Motor neuron (in vitro differentiated cells): Measurements from ENCODE around the gene ARHGEF17. TPM values are rescaled to one million over a fixed set of nuclear protein-coding genes. Genes with fewer than 3 reads are reported as not detected.

Source experiments
- ATAC-seq, 8 experiments: fragments of 200-7000 bp; cut with Tn5 transposase; replicated peaks in 6 of 8; 2 replicates each; pipeline ENCODE4 v1.8.0; 2021; ENCODE audit warnings: mild to moderate bottlenecking in 8 of 8, moderate library complexity in 8 of 8
- H3K27ac ChIP-seq, 2 donors: fragments of 250-450 bp; sonication (Bioruptor Pico); 2 replicates each; pipeline ENCODE4 v1.9.0; 2021; ENCODE audit warnings: antibody characterized with exemption in 2 of 2, mild to moderate bottlenecking in 2 of 2, moderate library complexity in 1 of 2
- H3K4me1 ChIP-seq, 2 donors: fragments of 250-450 bp; sonication (Bioruptor Pico); replicated peaks in 1 of 2; 2 replicates each; pipeline ENCODE4 v1.6.1; 2021; ENCODE audit warnings: antibody characterized with exemption in 2 of 2, mild to moderate bottlenecking in 2 of 2, moderate library complexity in 1 of 2
- H3K4me3 ChIP-seq, 5 donors: fragments of 250-450 bp; sonication (Bioruptor Pico); 2 replicates each; pipeline ENCODE4 v1.9.0; 2021; ENCODE audit warnings: antibody characterized with exemption in 5 of 5, mild to moderate bottlenecking in 5 of 5, moderate library complexity in 4 of 5
- WGBS, 10 experiments: fragments of 450-650 bp; shearing (Covaris generic); methylation state at CpG; one replicate each; pipeline ENCODE4 v1.0.0; 2022; 5-methylcytosine and 5-hydroxymethylcytosine counted together
- in situ Hi-C, 9 experiments: fragments of 400-800 bp; cut with MboI; loops; one replicate each; pipeline ENCODE4 v1.15.0; 2021; ENCODE audit warnings: low sequenced_read_pairs in 9 of 9, low pct_unique_long_range_greater_than_20kb in 2 of 9; ENCODE audit not compliant: unreplicated experiment in 9 of 9
- total RNA-seq, 8 experiments: library from RNA; unstranded; fragments of 300-600 nt; gene quantifications; 2 replicates each; pipeline versions ENCODE4 v1.2.3 to v1.2.4, GENCODE V29; 2022

The ARHGEF17 gene
- total RNA-seq, 8 experiments from 2014 or later = 5.0 to 29.0 (median 16.7) TPM

DNA sequence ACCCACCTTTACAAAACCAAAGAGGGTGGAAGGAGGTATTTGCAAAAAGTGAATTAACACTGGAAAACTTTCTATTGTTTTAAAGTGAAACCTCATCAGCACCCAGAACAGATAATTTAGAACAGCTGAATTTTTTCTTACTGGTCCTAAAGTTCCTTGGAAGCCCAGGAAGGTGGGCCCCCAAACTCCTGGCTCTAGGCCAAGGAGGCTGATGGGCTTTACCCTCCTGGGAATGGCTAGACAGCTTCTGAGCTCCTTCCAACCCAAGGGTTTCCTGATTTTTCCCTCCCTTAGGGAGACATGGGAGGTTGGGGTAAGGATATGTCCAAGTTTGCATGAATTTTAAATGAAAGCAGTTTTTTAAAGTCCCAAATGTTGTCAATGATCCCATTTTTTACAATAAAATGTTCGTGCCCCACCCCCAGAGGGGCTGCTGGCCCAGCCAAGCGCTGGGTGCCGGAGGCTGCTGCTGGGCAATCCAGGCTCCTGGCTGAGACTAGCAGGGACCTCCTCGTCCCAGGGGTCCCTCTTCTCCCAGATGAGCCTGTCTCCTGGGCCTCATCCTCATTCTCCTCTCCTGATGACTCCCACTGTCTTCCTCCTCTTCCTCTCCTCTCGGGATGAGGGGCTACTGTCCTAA is 96.5 kb downstream of the ARHGEF17 start:
- in situ Hi-C loops = loop anchor here in 1 of 9 experiments (5.0 kb wide), 1 partner anchor 258 kb away; no protein-coding TSS in a partner anchor
- no peak overlapping the region for H3K4me3 ChIP-seq
- ATAC-seq = no peak
- no peak overlapping the region for H3K27ac ChIP-seq
- WGBS, 10 experiments = 90 to 100% (median 92%) methylated on average over 1 to 4 of the region's 5 CpGs; no CpG with 5 or more reads in 6 of the 10 experiments
- no peaks in the 10 kb centered on the region for H3K4me1 ChIP-seq

DNA sequence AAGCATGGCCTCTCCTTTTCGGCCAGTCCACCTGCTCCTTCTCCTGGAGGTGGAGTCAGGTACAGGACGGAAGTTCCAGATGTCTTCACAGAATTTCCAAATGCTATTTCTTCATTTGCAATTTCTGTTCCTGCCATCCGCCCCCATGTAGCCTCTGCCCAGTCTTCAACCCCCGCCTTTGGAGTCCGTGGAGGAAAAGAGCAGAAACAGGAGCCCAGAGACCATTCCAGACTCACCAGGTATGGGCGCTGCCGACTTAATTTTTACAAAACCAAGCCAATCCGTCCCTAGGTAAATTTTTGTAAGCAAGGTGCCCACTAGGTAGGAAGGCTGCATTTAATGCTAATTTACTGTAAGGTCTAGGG is 97.1 kb downstream of the ARHGEF17 start:
- Histone ChIP-seq H3K4me1 (no peaks in the 10 kb centered on the region), H3K27ac (no peak overlapping the region), H3K4me3 (no peak overlapping the region)
- no peak for ATAC-seq
- WGBS, 10 experiments = 76 to 100% (median 95%) methylated on average over 1 to 8 of the region's 8 CpGs; no CpG with 5 or more reads in 4 of the 10 experiments
- in situ Hi-C loops = no loop called here

DNA sequence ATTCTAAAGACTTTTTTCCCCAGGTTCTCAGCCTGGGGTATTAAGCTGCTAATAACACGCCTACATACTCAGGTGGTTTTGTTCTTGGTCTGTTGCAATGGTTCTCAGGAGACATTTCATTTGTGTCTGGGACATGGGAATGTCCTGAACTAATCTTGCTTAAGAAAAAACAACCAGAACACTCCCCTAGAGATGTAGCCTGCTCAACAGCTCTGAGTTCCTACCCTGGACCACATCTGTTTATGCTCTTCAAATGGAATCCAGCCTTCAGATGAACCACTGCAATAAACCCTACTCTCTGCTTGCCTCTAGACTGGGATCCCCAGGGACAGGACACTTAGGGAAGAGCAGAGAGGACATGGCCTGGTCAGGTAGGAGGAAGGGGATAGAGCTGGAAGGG is 98.1 kb downstream of the ARHGEF17 start:
- no peak overlapping the region for H3K27ac ChIP-seq
- no CpG with 5 or more reads among the region's 1 CpG for WGBS, 10 experiments

DNA sequence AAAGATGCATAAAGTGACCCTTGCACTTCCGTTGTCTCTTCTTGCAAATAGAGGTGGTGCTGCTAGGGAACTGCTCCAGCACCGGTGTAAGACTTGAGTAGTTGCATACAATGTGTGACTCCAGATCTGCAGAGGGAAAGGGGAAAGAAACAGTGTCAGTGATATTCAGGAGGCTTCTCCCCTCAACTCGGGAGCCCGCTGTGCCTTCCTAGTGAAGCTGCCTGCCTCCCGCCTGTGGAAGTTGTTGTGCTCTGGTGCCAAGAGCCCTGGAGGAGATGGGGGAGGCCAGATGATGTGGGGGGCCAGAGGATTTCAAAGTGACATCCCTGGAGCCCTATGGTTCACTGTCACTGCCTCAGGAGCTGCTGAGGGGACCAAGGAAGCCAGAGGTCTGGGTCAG is 98.5 kb downstream of the ARHGEF17 start:
- Histone ChIP-seq H3K27ac (no peak overlapping the region), H3K4me1 (no peaks in the 10 kb centered on the region), H3K4me3 (no peak overlapping the region)
- in situ Hi-C loops = no loop called here
- WGBS, 10 experiments = 33 to 100% (median 83%) methylated on average over 1 to 5 of the region's 5 CpGs; no CpG with 5 or more reads in 4 of the 10 experiments
- ATAC-seq = no peak

More for the DNA sequence above, 98.1 kb downstream of the ARHGEF17 start:
- no peaks in the 10 kb centered on the region for H3K4me1 ChIP-seq
- H3K4me3 ChIP-seq = no peak overlapping the region
- in situ Hi-C loops = no loop called here
- ATAC-seq = no peak

DNA sequence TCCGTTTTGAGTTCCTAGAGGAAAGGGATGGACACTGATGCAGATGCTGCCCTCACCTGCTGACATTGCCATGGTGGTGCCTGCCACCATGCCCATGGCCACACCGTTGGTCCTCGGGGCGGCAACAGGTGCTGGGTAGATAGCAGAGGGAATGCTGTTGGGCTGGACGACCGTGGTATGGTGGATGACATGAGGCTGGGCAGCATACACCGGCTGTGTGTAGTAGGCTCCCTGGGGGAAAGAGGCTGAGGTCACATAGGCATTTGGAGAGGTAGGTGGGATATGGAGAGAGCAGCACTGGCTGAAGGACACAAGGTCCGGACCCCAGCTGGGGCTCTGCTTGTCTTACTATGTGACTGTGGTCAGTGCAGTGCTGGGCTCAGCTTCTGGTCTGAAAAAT is 101.4 kb downstream of the ARHGEF17 start:
- Histone ChIP-seq H3K27ac (no peak overlapping the region), H3K4me3 (no peak overlapping the region), H3K4me1 (peaks cover 4 to 5% of the 10 kb centered on the region in 2 donors)
- ATAC-seq = no peak
- 90 to 100% (median 99%) methylated on average over 1 to 7 of the region's 8 CpGs; no CpG with 5 or more reads in 2 of the 10 experiments for WGBS, 10 experiments
- in situ Hi-C loops = no loop called here

DNA sequence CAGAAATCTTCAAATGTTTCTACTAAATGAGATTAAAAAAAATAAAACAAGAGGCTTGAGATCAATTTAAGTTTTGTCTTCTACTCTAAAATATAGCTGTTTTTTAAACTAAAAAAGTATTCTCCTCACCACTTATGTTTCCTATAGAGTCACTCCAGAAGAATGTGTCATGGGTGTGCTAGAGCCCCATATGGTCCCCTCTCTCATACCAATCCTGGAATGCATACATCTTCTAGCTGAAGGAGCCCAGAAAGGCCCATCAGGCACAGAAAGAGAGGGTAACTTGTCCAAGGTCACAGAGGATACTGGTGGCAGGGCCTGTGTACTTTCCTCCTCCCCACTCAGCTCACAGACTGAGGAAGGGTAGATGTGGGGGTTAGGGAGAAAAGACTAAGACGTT is 102.6 kb downstream of the ARHGEF17 start:
- ATAC-seq = no peak
- in situ Hi-C loops = no loop called here
- Histone ChIP-seq H3K4me3 (no peak overlapping the region), H3K27ac (no peak overlapping the region), H3K4me1 (peaks cover 13 to 15% of the 10 kb centered on the region in 2 donors)
- no CpG with 5 or more reads among the region's 1 CpG for WGBS, 10 experiments

DNA sequence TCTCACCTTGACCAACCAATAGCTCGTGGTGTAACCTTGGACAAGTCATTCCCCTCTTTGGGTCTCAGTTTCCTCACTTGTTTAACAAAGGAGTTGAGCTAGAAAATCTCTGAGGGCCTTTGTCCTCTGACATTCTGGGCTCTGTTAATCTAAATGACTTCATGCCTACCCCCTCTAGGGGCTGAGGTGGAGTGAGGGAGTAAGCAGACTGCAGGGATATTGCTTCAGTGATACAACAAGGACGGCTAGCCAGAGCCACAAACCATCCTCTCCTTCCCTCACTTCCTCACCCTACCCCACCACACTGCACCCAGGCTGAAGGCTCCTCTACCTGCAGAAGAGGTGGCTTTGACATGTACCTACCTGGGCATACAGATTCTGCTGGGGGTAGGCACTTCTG is 103.0 kb downstream of the ARHGEF17 start:
- 60 to 100% (median 83%) methylated on average over 1 to 2 of the region's 2 CpGs; no CpG with 5 or more reads in 5 of the 10 experiments for WGBS, 10 experiments
- Histone ChIP-seq H3K4me1 (peaks cover 17 to 18% of the 10 kb centered on the region in 2 donors), H3K4me3 (no peak overlapping the region), H3K27ac (no peak overlapping the region)
- in situ Hi-C loops = no loop called here
- no peak for ATAC-seq

DNA sequence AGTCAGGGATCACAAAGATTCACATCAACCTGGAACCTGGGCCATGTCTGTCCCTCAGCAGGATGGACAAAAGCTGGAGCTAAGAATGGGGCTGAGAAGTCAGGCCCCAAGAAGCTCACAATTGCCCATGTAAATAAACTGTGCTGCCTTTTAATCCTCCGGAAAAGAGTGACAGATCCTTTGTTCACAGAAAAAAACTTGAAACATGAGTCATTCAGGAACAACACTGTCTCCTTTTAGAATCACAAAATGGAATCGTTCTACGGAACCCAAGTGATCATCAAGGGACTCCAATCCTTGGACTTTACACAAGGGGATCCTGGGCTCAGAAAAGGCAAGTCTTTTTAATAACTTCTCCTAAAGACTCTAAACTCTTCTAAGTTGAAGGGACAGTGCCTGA is 104.2 kb downstream of the ARHGEF17 start:
- ATAC-seq = peak in 5 of 8 experiments; percentile 19 to 48 (median 29)
- Histone ChIP-seq H3K4me3 (no peak overlapping the region), H3K4me1 (peaks cover 23 to 27% of the 10 kb centered on the region in 2 donors), H3K27ac (no peak overlapping the region)
- in situ Hi-C loops = no loop called here
- 0 to 100% (median 50%) methylated on average over 1 to 3 of the region's 3 CpGs; no CpG with 5 or more reads in 4 of the 10 experiments for WGBS, 10 experiments

DNA sequence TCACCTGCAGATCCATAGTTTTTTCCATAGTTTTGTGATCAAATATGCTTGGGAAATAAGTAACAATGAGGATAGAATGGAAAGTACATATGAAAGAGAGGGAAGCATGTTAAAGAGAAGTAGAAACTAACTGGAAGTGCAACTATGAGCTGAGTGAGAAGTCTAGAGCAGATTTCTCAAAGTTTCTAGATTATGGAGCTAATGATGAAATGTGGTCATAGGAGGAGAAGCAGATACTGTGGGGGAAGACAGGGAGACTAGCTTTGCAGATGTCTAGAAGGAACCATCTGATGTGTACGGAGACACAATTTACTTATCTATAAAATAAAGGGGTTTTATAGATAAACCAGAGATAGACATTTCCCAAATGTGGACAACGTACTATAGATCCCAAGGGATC is 105.2 kb downstream of the ARHGEF17 start:
- ATAC-seq = no peak
- in situ Hi-C loops = no loop called here
- no peak overlapping the region for H3K27ac ChIP-seq
- 81 to 100% (median 100%) methylated on average over 1 to 2 of the region's 2 CpGs for WGBS, 10 experiments
- peaks cover 23 to 27% of the 10 kb centered on the region in 2 donors for H3K4me1 ChIP-seq
- no peak overlapping the region for H3K4me3 ChIP-seq

DNA sequence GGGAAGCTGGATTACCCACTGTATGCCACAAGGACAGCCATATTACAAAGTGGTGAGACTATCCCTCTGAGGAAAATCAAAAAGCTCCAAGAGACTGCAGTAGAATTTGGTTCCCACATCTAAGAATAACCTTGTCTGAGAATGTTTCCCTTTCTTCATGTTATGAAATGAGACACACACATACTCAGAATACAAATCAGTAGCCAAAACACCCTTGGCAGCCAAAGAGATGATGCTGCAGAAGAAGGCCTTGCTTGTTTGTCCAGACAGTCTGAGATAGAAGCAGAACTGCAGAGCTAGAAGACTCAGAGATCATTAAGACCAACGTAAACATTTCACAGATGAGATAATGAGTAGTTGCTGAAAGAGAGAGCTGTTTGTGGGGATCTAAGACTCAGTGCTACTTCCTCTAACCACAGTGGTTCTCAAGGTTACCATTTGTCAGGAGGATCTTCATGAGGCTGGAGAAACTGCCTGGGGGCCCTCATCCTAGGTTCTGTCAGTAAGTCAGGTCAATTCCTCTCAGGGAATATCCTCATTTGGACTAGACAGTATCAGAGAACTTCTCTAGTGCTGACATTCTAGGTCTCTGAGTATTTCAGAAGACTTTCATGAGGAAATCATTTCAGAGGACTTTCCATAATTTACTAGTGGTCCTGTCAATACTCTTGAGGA is 107.0 kb downstream of the ARHGEF17 start:
- H3K4me3 ChIP-seq = no peak overlapping the region
- WGBS, 10 experiments = 0 to 92% (median 81%) methylated on average over 1 of the region's 1 CpG; no CpG with 5 or more reads in 6 of the 10 experiments
- in situ Hi-C loops = no loop called here
- peaks cover 23 to 27% of the 10 kb centered on the region in 2 donors for H3K4me1 ChIP-seq
- ATAC-seq = peak in 1 of 8 experiments; percentile 15
- H3K27ac ChIP-seq = peak overlapping the region in 1 of 2 donors; percentile 29

DNA sequence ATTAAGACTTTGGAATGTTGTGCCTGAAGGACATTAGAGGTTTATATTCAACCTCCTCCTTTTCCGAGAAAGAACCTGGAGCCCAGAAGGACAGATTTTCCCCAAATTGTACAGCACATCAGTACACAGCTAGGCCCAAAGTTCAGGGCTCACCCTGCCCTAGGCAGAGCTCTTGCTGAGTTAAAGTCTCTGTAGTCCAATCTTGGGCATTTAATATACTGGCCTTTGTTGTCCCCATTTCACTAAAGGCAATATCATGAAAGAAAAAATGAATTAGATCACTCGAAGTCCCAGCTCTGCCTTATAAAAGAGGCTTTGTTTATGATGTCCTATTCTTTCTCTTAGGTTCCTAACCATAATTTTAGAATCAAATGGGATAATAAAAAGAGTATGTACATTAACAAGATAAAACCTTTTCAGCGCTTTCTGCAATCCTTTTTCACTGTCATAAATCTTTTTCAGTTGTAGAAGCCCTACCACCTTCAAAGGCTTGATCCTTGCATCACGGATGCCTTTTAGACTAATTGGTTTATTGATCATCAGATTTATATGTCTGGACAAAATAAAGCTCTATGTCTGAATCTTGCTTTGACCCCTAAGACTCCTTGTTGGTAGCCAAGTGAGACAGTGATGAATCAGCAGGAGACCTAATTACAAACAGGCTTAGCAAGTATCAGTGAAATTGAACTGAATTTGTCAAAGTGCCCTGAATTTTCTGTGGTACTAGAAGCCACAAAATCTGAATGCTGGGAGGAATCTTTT is 108.0 kb downstream of the ARHGEF17 start:
- in situ Hi-C loops = no loop called here
- H3K4me3 ChIP-seq = no peak overlapping the region
- WGBS, 10 experiments = 13 to 75% (median 44%) methylated on average over 1 to 4 of the region's 4 CpGs
- ATAC-seq = peak in 6 of 8 experiments; percentile 19 to 85 (median 58)
- peak overlapping the region; percentile 0 to 28 for H3K27ac ChIP-seq
- peaks cover 23 to 28% of the 10 kb centered on the region in 2 donors for H3K4me1 ChIP-seq

- in situ Hi-C loops = no loop called here
- Histone ChIP-seq H3K4me3 (no peak overlapping the region), H3K27ac (peak overlapping the region in 1 of 2 donors; percentile 2), H3K4me1 (peaks cover 23 to 33% of the 10 kb centered on the region in 2 donors)
- 57 to 92% (median 90%) methylated on average over 2 of the region's 2 CpGs; no CpG with 5 or more reads in 7 of the 10 experiments for WGBS, 10 experiments
- no peak for ATAC-seq
Measured at GRCh38 chr11:73416786-73417185, 108.7 kb downstream of the ARHGEF17 start.
